Measurements from ENCODE around the gene ARID1B. TPM values are rescaled to one million over a fixed set of nuclear protein-coding genes. Genes with fewer than 3 reads are reported as not detected.

The ARID1B gene
- polyA plus RNA-seq, 1 experiment: 17.0 TPM

GRCh38 chr6:157001716-157002115 lies 224.5 kb downstream of the ARID1B start:
- no peak overlapping the region for H3K4me3 ChIP-seq (ENCODE audit: low read depth, low read length)
- H3K36me3 ChIP-seq (ENCODE audit: control insufficient read depth, insufficient read depth, low read length): peaks cover 1% of the 10 kb centered on the region; the same call in 1 of the 2 replicates
- POLR2A ChIA-PET: no interaction called here
- no peaks in the 10 kb centered on the region for H3K27me3 ChIP-seq (ENCODE audit: control insufficient read depth, insufficient read depth, low read length)
- DNase-seq (ENCODE audit: low read depth): no peak
- TF ChIP-seq CTCF (IDR thresholded peaks at IDR 0.05; ENCODE audit: insufficient read depth, low read depth, low read length): no peak
- CTCF ChIA-PET: interaction anchor here (1.2 kb wide), 1 partner anchor 8 kb away, joined by 3 read pairs; no protein-coding TSS in a partner anchor

GRCh38 chr6:157002774-157003173 lies 225.6 kb downstream of the ARID1B start:
- H3K36me3 ChIP-seq (ENCODE audit: control insufficient read depth, insufficient read depth, low read length): peaks cover 1% of the 10 kb centered on the region; the same call in 1 of the 2 replicates
- H3K27me3 ChIP-seq (ENCODE audit: control insufficient read depth, insufficient read depth, low read length): no peaks in the 10 kb centered on the region
- CTCF ChIA-PET: no interaction called here
- DNase-seq (ENCODE audit: low read depth): no peak
- TF ChIP-seq CTCF (IDR thresholded peaks at IDR 0.05; ENCODE audit: insufficient read depth, low read depth, low read length): no peak
- POLR2A ChIA-PET: no interaction called here
- H3K4me3 ChIP-seq (ENCODE audit: low read depth, low read length): no peak overlapping the region

GRCh38 chr6:157005940-157006339 lies 228.8 kb downstream of the ARID1B start:
- Histone ChIP-seq H3K36me3 (ENCODE audit: control insufficient read depth, insufficient read depth, low read length) (no peaks in the 10 kb centered on the region), H3K4me3 (ENCODE audit: low read depth, low read length) (no peak overlapping the region), H3K27me3 (ENCODE audit: control insufficient read depth, insufficient read depth, low read length) (no peaks in the 10 kb centered on the region)
- DNase-seq (ENCODE audit: low read depth): no peak
- ChIA-PET POLR2A (no interaction called here), CTCF (no interaction called here)
- no peak for TF ChIP-seq CTCF (IDR thresholded peaks at IDR 0.05; ENCODE audit: insufficient read depth, low read depth, low read length)

- H3K36me3 ChIP-seq (ENCODE audit: control insufficient read depth, insufficient read depth, low read length): no peaks in the 10 kb centered on the region
- CTCF ChIA-PET: interaction anchor here (1.3 kb wide), 1 partner anchor 37 kb away, joined by 3 read pairs; no protein-coding TSS in a partner anchor
- H3K27me3 ChIP-seq (ENCODE audit: control insufficient read depth, insufficient read depth, low read length): no peaks in the 10 kb centered on the region
- DNase-seq (ENCODE audit: low read depth): no peak
- POLR2A ChIA-PET: no interaction called here
- H3K4me3 ChIP-seq (ENCODE audit: low read depth, low read length): no peak overlapping the region
- no peak for TF ChIP-seq CTCF (IDR thresholded peaks at IDR 0.05; ENCODE audit: insufficient read depth, low read depth, low read length)
Measured at GRCh38 chr6:157008568-157008967, 231.4 kb downstream of the ARID1B start.

- CTCF ChIA-PET: no interaction called here
- no peak for TF ChIP-seq CTCF (IDR thresholded peaks at IDR 0.05; ENCODE audit: insufficient read depth, low read depth, low read length)
- Histone ChIP-seq H3K36me3 (ENCODE audit: control insufficient read depth, insufficient read depth, low read length) (no peaks in the 10 kb centered on the region), H3K4me3 (ENCODE audit: low read depth, low read length) (no peak overlapping the region), H3K27me3 (ENCODE audit: control insufficient read depth, insufficient read depth, low read length) (no peaks in the 10 kb centered on the region)
- POLR2A ChIA-PET: no interaction called here
- no peak for DNase-seq (ENCODE audit: low read depth)
Measured at GRCh38 chr6:157012355-157012754, 235.2 kb downstream of the ARID1B start.

Measured in BJ (cell line).